ENCODE measurements around the gene FRMD4A. TPM values are rescaled to one million over a fixed set of nuclear protein-coding genes. Genes with fewer than 3 reads are reported as not detected.

The FRMD4A gene
- total RNA-seq, 1 donor from 2014 or later = 20.2 TPM

DNA sequence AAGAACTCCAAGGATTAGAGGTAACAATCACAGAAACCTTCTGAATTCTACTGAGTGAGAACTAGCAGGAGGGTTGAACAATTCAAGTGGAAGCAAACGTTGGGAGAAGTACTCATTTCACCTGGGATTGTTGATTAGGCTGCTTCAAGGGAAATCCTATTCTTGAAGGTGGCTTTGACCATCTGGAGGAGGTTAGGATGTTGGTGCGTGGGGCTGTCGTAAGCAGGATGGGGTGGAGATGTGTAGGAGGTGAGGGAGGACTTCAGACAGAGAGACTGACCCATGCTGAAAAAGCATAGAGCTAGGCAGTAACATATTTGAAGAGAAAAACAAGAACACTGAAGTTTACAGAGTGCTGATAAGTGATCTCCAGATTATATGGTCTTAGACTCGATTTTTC, 147.9 kb downstream of the FRMD4A start:
- Histone ChIP-seq H3K36me3 (no peaks in the 10 kb centered on the region), H3K9me3 (ENCODE audit: low read depth) (no peaks in the 10 kb centered on the region), H3K4me2 (no peak overlapping the region), H3K4me3 (no peak overlapping the region), H3K4me1 (no peaks in the 10 kb centered on the region), H2AFZ (replicated peaks) (no peak overlapping the region), H3K27me3 (no peaks in the 10 kb centered on the region), H3F3A (ENCODE audit: low read depth) (peaks cover 23% of the 10 kb centered on the region), H4K20me1 (ENCODE audit: low read depth) (no peaks in the 10 kb centered on the region), H3K9ac (no peak overlapping the region), H3K27ac (no peak overlapping the region), H3K79me2 (ENCODE audit: low read depth) (no peaks in the 10 kb centered on the region)
- no peak for DNase-seq (ENCODE audit: low spot score)
- H3K27me3 Mint-ChIP-seq (ENCODE audit: insufficient read depth, low read depth) = peaks cover 5% of the 10 kb centered on the region
- no peak overlapping the region for H3K27ac Mint-ChIP-seq
- peaks cover 6% of the 10 kb centered on the region for H3K4me1 Mint-ChIP-seq
- H3K4me3 Mint-ChIP-seq = no peak overlapping the region
- TF ChIP-seq EZH2 (IDR thresholded peaks at IDR 0.05) (no peak), EZH2phosphoT487 (IDR thresholded peaks at IDR 0.05) (no peak)
- TF ChIP-seq, protein P1, sequence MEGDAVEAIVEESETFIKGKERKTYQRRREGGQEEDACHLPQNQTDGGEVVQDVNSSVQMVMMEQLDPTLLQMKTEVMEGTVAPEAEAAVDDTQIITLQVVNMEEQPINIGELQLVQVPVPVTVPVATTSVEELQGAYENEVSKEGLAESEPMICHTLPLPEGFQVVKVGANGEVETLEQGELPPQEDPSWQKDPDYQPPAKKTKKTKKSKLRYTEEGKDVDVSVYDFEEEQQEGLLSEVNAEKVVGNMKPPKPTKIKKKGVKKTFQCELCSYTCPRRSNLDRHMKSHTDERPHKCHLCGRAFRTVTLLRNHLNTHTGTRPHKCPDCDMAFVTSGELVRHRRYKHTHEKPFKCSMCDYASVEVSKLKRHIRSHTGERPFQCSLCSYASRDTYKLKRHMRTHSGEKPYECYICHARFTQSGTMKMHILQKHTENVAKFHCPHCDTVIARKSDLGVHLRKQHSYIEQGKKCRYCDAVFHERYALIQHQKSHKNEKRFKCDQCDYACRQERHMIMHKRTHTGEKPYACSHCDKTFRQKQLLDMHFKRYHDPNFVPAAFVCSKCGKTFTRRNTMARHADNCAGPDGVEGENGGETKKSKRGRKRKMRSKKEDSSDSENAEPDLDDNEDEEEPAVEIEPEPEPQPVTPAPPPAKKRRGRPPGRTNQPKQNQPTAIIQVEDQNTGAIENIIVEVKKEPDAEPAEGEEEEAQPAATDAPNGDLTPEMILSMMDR (IDR thresholded peaks at IDR 0.05) = no peak
- H3K36me3 Mint-ChIP-seq = no peaks in the 10 kb centered on the region
- H3K9me3 Mint-ChIP-seq = no peaks in the 10 kb centered on the region

DNA sequence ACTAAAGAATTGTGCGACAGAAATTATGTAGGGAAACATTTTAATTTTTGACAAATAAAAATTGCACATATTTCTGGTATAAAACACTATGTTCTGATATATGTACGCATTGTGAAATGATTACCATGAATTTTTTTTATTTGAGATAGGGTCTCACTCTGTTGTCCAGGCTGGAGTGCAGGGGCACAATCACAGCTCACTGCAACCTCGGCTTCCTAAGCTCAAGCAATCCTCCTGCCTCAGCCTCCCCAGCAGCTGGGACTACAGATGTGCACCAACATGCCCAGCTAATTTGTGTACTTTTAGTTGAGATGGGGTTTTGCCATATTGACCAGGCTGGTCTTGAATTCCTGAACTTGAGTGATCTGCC, 149.2 kb downstream of the FRMD4A start:
- Histone ChIP-seq H3K9me3 (ENCODE audit: low read depth) (no peaks in the 10 kb centered on the region), H3K27me3 (no peaks in the 10 kb centered on the region), H3K36me3 (no peaks in the 10 kb centered on the region), H2AFZ (replicated peaks) (no peak overlapping the region), H3K9ac (no peak overlapping the region), H3K4me1 (no peaks in the 10 kb centered on the region), H3K27ac (no peak overlapping the region), H4K20me1 (ENCODE audit: low read depth) (no peaks in the 10 kb centered on the region), H3F3A (ENCODE audit: low read depth) (peaks cover 22% of the 10 kb centered on the region), H3K79me2 (ENCODE audit: low read depth) (no peaks in the 10 kb centered on the region), H3K4me3 (no peak overlapping the region), H3K4me2 (no peak overlapping the region)
- H3K4me3 Mint-ChIP-seq = no peak overlapping the region
- no peaks in the 10 kb centered on the region for H3K36me3 Mint-ChIP-seq
- no peak overlapping the region for H3K27ac Mint-ChIP-seq
- H3K27me3 Mint-ChIP-seq (ENCODE audit: insufficient read depth, low read depth) = peaks cover 6% of the 10 kb centered on the region
- TF ChIP-seq EZH2phosphoT487 (IDR thresholded peaks at IDR 0.05) = no peak
- TF ChIP-seq EZH2 (IDR thresholded peaks at IDR 0.05) = no peak
- TF ChIP-seq, protein P1 (IDR thresholded peaks at IDR 0.05) = no peak
- no peaks in the 10 kb centered on the region for H3K9me3 Mint-ChIP-seq
- no peak for DNase-seq (ENCODE audit: low spot score)
- peaks cover 6% of the 10 kb centered on the region for H3K4me1 Mint-ChIP-seq

DNA sequence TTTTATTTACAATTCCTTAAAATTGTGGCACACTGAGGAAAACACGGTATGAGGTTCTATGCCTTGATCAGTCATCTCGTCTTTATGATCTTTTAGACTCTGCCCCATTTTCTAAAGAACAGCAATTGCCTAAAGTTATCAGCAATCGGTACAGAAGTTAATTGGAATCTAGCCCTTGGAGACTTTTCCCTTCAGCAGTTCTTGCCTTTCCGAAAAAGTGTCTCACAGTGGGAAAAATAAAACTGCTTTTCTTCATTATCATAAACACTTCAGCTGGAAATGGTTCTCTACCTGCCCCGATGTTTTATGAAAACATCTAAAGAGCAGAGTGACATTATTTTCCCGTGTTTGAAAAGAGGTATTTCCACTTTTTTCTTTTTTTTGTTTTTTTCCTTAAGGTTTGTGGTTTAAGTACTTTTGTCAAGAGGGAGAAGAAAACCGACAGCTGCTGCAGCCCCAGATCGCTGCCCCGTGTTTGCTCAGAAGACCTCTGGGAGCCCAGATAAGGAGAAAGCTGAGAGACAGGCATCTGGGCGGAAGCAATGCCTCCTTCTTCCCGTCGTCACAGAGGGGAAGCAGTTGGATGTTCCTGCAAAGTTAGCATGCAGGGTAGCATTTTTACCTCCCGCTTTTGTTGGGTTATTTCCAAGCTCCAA, 149.7 kb downstream of the FRMD4A start:
- no peaks in the 10 kb centered on the region for H3K9me3 ChIP-seq (ENCODE audit: low read depth)
- H3K36me3 Mint-ChIP-seq = no peaks in the 10 kb centered on the region
- H3K27me3 ChIP-seq = no peaks in the 10 kb centered on the region
- no peak overlapping the region for H3K4me3 ChIP-seq
- H3K79me2 ChIP-seq (ENCODE audit: low read depth) = no peaks in the 10 kb centered on the region
- peaks cover 6% of the 10 kb centered on the region for H3K4me1 Mint-ChIP-seq
- no peaks in the 10 kb centered on the region for H3K36me3 ChIP-seq
- H2AFZ ChIP-seq (replicated peaks) = no peak overlapping the region
- TF ChIP-seq, protein P1 (IDR thresholded peaks at IDR 0.05) = no peak
- TF ChIP-seq EZH2phosphoT487 (IDR thresholded peaks at IDR 0.05) = no peak
- no peak for TF ChIP-seq EZH2 (IDR thresholded peaks at IDR 0.05)
- no peaks in the 10 kb centered on the region for H3K4me1 ChIP-seq
- peaks cover 4% of the 10 kb centered on the region for H3K27me3 Mint-ChIP-seq (ENCODE audit: insufficient read depth, low read depth)
- H3K4me2 ChIP-seq = no peak overlapping the region
- H3K9ac ChIP-seq = no peak overlapping the region
- no peak overlapping the region for H3K4me3 Mint-ChIP-seq
- H4K20me1 ChIP-seq (ENCODE audit: low read depth) = no peaks in the 10 kb centered on the region
- no peaks in the 10 kb centered on the region for H3K9me3 Mint-ChIP-seq
- H3K27ac ChIP-seq = no peak overlapping the region
- DNase-seq (ENCODE audit: low spot score) = no peak
- peak overlapping the region; percentile 2 for H3K27ac Mint-ChIP-seq
- H3F3A ChIP-seq (ENCODE audit: low read depth) = peaks cover 17% of the 10 kb centered on the region

All from neural progenitor cell (in vitro differentiated cells).